ENCODE measurements around the gene PCSK1N. TPM values are rescaled to one million over a fixed set of nuclear protein-coding genes. Genes with fewer than 3 reads are reported as not detected.

Gene PCSK1N
- polyA plus RNA-seq, 2 of the 4 experiments (the other 2 are of a cell fraction), result 3.0 to 21.2 TPM

GRCh38 chrX:48800574-48801279 lies 34.7 kb downstream of the PCSK1N start:
- Histone ChIP-seq H3K27ac (peak overlapping the region; percentile 96 to 97), H3K4me1 (peaks cover 11% of the 10 kb centered on the region), H3K4me2 (peak overlapping the region; percentile 97), H3K4me3 (peak overlapping the region; percentile 64), H3K9me3 (no peaks in the 10 kb centered on the region)
- no peak for ATAC-seq
- no peak for DNase-seq (ENCODE audit: low read depth in 1 of 2, low spot score in 1 of 2)
- no peak for TF ChIP-seq KDM1A (IDR thresholded peaks at IDR 0.05; ENCODE audit: low read depth)
- TF ChIP-seq SREBF2 (IDR thresholded peaks at IDR 0.05), result no peak
- peak; percentile 27; the same call in 1 of the 2 replicates for TF ChIP-seq PHF8 (IDR thresholded peaks at IDR 0.05; ENCODE audit: borderline replicate concordance, low read depth)
- no peak for TF ChIP-seq CHD4 (IDR thresholded peaks at IDR 0.05; ENCODE audit: borderline replicate concordance)
- TF ChIP-seq MAFK (IDR thresholded peaks at IDR 0.05; ENCODE audit: partially characterized antibody), result no peak
- WGBS (ENCODE audit: missing lambda C conversion rate), result 52% methylated on average over 17 of the region's 17 CpGs
- no peak for FAIRE-seq
- ChIA-PET CTCF (interaction anchor here (1.3 to 1.6 kb wide), 3 partner anchors 39 to 169 kb away, joined by 3 to 4 read pairs (median 4); partner anchors contain the start of gene GLOD5), POLR2A (interaction anchor here (1.1 to 1.6 kb wide), 5 partner anchors 63 to 468 kb away, joined by 4 to 23 read pairs (median 6); partner anchors contain the start of genes OTUD5, RBM3 and SLC35A2)

GRCh38 chrX:48798318-48798717 lies 37.1 kb downstream of the PCSK1N start:
- Histone ChIP-seq H3K4me2 (no peak overlapping the region), H3K4me1 (peaks cover 22% of the 10 kb centered on the region), H3K4me3 (no peak overlapping the region), H3K9me3 (no peaks in the 10 kb centered on the region), H3K27ac (no peak overlapping the region)
- TF ChIP-seq RFX5 (IDR thresholded peaks at IDR 0.05), result no peak
- TF ChIP-seq HMGXB4 (CRISPR knock-in tag; IDR thresholded peaks at IDR 0.05; ENCODE audit: borderline replicate concordance), result no peak
- TF ChIP-seq MAX (IDR thresholded peaks at IDR 0.05), result no peak
- no peak for TF ChIP-seq BHLHE40 (IDR thresholded peaks at IDR 0.05; ENCODE audit: low read depth, low read length)
- TF ChIP-seq HEYL (CRISPR knock-in tag; IDR thresholded peaks at IDR 0.05), result no peak
- no peak for TF ChIP-seq RAD21 (conservative IDR thresholded peaks at IDR 0.05 in 1 of 2, IDR thresholded peaks at IDR 0.05 in 1 of 2)
- no peak for TF ChIP-seq JUNB (IDR thresholded peaks at IDR 0.05)
- TF ChIP-seq CHD4 (IDR thresholded peaks at IDR 0.05; ENCODE audit: borderline replicate concordance), result no peak
- TF ChIP-seq USF2 (IDR thresholded peaks at IDR 0.05), result no peak
- no peak for TF ChIP-seq PBX3 (IDR thresholded peaks at IDR 0.05)
- TF ChIP-seq FOSB (CRISPR knock-in tag; IDR thresholded peaks at IDR 0.05), result no peak
- no peak for TF ChIP-seq HDAC2 (IDR thresholded peaks at IDR 0.05)
- no peak for TF ChIP-seq CBX8 (IDR thresholded peaks at IDR 0.05)
- no peak for TF ChIP-seq EHF (CRISPR knock-in tag; IDR thresholded peaks at IDR 0.05)
- no peak for TF ChIP-seq NFE2L2 (conservative IDR thresholded peaks at IDR 0.05; ENCODE audit: low read length)
- no peak for TF ChIP-seq ATOH8 (CRISPR knock-in tag; IDR thresholded peaks at IDR 0.05; ENCODE audit: low read depth)
- no peak for TF ChIP-seq REST (IDR thresholded peaks at IDR 0.05)
- TF ChIP-seq MAZ (IDR thresholded peaks at IDR 0.05; ENCODE audit: borderline replicate concordance, low read depth, low read length), result no peak
- no peak for FAIRE-seq
- ChIA-PET POLR2A (no interaction called here), CTCF (interaction anchor here (0.6 to 1.1 kb wide), 3 partner anchors 19 to 189 kb away, joined by 3 to 6 read pairs (median 3); no protein-coding TSS in a partner anchor)
- 69% methylated on average over 2 of the region's 2 CpGs for WGBS (ENCODE audit: missing lambda C conversion rate)
- ATAC-seq, result no peak
- no peak for DNase-seq (ENCODE audit: low read depth in 1 of 2, low spot score in 1 of 2)

Measured in A549 (cell line).